Measurements from ENCODE around the gene PALD1. TPM values are rescaled to one million over a fixed set of nuclear protein-coding genes. Genes with fewer than 3 reads are reported as not detected.

PALD1 gene
- total and polyA plus RNA-seq, 2 of the 13 experiments (the other 11 are each of a cell fraction or from before 2014, with no cell fraction given) = 0.07 to 0.09 TPM

- TF ChIP-seq CHD4 (IDR thresholded peaks at IDR 0.05; ENCODE audit: borderline replicate concordance, low read length) (no peak), ZNF329 (CRISPR knock-in tag; IDR thresholded peaks at IDR 0.05; ENCODE audit: low read depth) (no peak), GLMP (CRISPR knock-in tag; IDR thresholded peaks at IDR 0.05; ENCODE audit: borderline replicate concordance) (no peak), IRF1 (CRISPR knock-in tag; IDR thresholded peaks at IDR 0.05; ENCODE audit: low read depth) (no peak), ZNF558 (CRISPR knock-in tag; IDR thresholded peaks at IDR 0.05; ENCODE audit: borderline replicate concordance) (no peak), ZNF263 (CRISPR knock-in tag; IDR thresholded peaks at IDR 0.05) (no peak), ZNF781 (CRISPR knock-in tag; IDR thresholded peaks at IDR 0.05; ENCODE audit: borderline replicate concordance, not compliant biosample characterization) (no peak), ZNF83 (CRISPR knock-in tag; IDR thresholded peaks at IDR 0.05; ENCODE audit: borderline replicate concordance) (no peak), REXO4 (CRISPR knock-in tag; IDR thresholded peaks at IDR 0.05; ENCODE audit: borderline replicate concordance) (no peak), ZBTB33 (CRISPR knock-in tag; IDR thresholded peaks at IDR 0.05) (no peak)
- H3K4me2 ChIP-seq (ENCODE audit: low read depth, low read length) = no peak overlapping the region
- ChIA-PET POLR2A (no interaction called here), CTCF (ENCODE audit: low intra/inter-chr PET ratio, low total read pairs) (no interaction called here)
- DNase-seq (ENCODE audit: low spot score) = no peak
- intact Hi-C loops (cut with micrococcal nuclease; ENCODE audit: unreplicated experiment) (no loop called here), in situ Hi-C loops (cut with HindIII; ENCODE audit: extremely low pct_ligation_motif_present, low pct_unique_long_range_greater_than_20kb) (no loop called here)
- H2AFZ ChIP-seq (ENCODE audit: low read length) = no peak overlapping the region
- H3K9me3 ChIP-seq (ENCODE audit: low read length) = no peaks in the 10 kb centered on the region
- no peak for FAIRE-seq
- ATAC-seq = no peak
- H3K4me3 ChIP-seq (replicated peaks in 1 of 3; ENCODE audit: insufficient read depth in 1 of 3, low read depth in 2 of 3, low read length in 3 of 3) = no peak overlapping the region
- BruUV-seq (replicated peaks) = no TSS peak
- no peaks in the 10 kb centered on the region for H3K4me1 ChIP-seq (ENCODE audit: insufficient read depth, low read length)
- H3K9ac ChIP-seq (ENCODE audit: insufficient read depth, low read depth, low read length) = no peak overlapping the region
- no peaks in the 10 kb centered on the region for H3K36me3 ChIP-seq (replicated peaks in 1 of 2; ENCODE audit: control insufficient read depth in 1 of 2, insufficient read depth in 2 of 2, low read length in 2 of 2)
- no peaks in the 10 kb centered on the region for H4K20me1 ChIP-seq (ENCODE audit: insufficient read depth, low read length)
- H3K79me2 ChIP-seq (ENCODE audit: insufficient read depth, low read length) = no peaks in the 10 kb centered on the region
- H3K27me3 ChIP-seq (ENCODE audit: control insufficient read depth in 1 of 2, insufficient read depth in 2 of 2, low read length in 2 of 2) = peaks cover 1 to 30% of the 10 kb centered on the region in 2 experiments; a peak in 4 of 5 replicates
- H3K27ac ChIP-seq (ENCODE audit: extremely low read length, insufficient read depth, low read length) = no peak overlapping the region
- 23% methylated on average over 8 of the region's 8 CpGs for WGBS (ENCODE audit: low lambda C conversion rate)
Measured at GRCh38 chr10:70456164-70456563, 22.4 kb upstream of the PALD1 start.

Data from HepG2 (cell line).